DOHH2 (cell line): Measurements from ENCODE around the gene FABP6.

Experiments
- H3F3A ChIP-seq: fragments of 200-600 bp; sonication (generic), shearing (Covaris generic); 2 replicates; pipeline ENCODE4 v1.6.0; 2016; ENCODE audit warnings: antibody characterized with exemption, mild to moderate bottlenecking; ENCODE audit not compliant: control insufficient read depth, insufficient read depth
- H3K27ac ChIP-seq: fragments of 200-600 bp; sonication (generic); 2 replicates; pipeline ENCODE4 v1.5.1; 2014; ENCODE audit warnings: low read depth, mild to moderate bottlenecking, low read length, moderate library complexity
- H3K27me3 ChIP-seq: fragments of 200-600 bp; sonication (generic); 2 replicates; pipeline ENCODE4 v1.6.1; 2014; ENCODE audit warnings: mild to moderate bottlenecking, low read length, mixed read lengths; ENCODE audit not compliant: control insufficient read depth
- H3K36me3 ChIP-seq: fragments of 200-600 bp; sonication (generic); 2 replicates; pipeline ENCODE4 v1.6.1; 2014; ENCODE audit warnings: mild to moderate bottlenecking, low read length, moderate library complexity, mixed read lengths; ENCODE audit not compliant: control insufficient read depth
- H3K4me1 ChIP-seq: fragments of 200-600 bp; sonication (generic); 2 replicates; pipeline ENCODE4 v1.6.1; 2014; ENCODE audit warnings: mild to moderate bottlenecking, low read length, mixed read lengths; ENCODE audit not compliant: control insufficient read depth
- H3K4me2 ChIP-seq: fragments of 200-600 bp; sonication (generic); 2 replicates; pipeline ENCODE4 v1.6.0; 2014; ENCODE audit warnings: mild to moderate bottlenecking, low read length, moderate library complexity
- H3K4me3 ChIP-seq: fragments of 200-600 bp; sonication (generic); 2 replicates; pipeline ENCODE4 v1.5.1; 2014; ENCODE audit warnings: mild to moderate bottlenecking, low read length, mixed read lengths
- H3K79me2 ChIP-seq: fragments of 200-600 bp; sonication (generic); 2 replicates; pipeline ENCODE4 v1.6.1; 2014; ENCODE audit warnings: mild to moderate bottlenecking, low read length, mixed read lengths; ENCODE audit not compliant: control insufficient read depth
- H3K9me2 ChIP-seq: fragments of 200-600 bp; sonication (generic); replicated peaks from 2 replicates; pipeline ENCODE4 v1.6.1; 2014; ENCODE audit warnings: mild to moderate bottlenecking, low read length, mixed read lengths; ENCODE audit not compliant: control insufficient read depth
- H3K9me3 ChIP-seq: fragments of 200-600 bp; sonication (generic); 2 replicates; pipeline ENCODE4 v1.6.1; 2014; ENCODE audit warnings: antibody characterized with exemption, low read length, mixed read lengths; ENCODE audit not compliant: control insufficient read depth, insufficient read depth
- H4K20me1 ChIP-seq: fragments of 200-600 bp; sonication (generic); 2 replicates; pipeline ENCODE4 v1.6.0; 2014; ENCODE audit warnings: low read depth, mild to moderate bottlenecking, antibody characterized with exemption, low read length, moderate library complexity; ENCODE audit not compliant: control insufficient read depth, insufficient read depth
- EZH2phosphoT487 ChIP-seq: fragments of 200-600 bp; sonication (generic); IDR thresholded peaks from 2 replicates; pipeline ENCODE4 v1.6.1; 2017; ENCODE audit warnings: borderline replicate concordance, mild to moderate bottlenecking, antibody characterized with exemption, low read length, moderate library complexity, mixed read lengths
- TF ChIP-seq, protein P1 (sequence below): fragments of 200-600 bp; sonication (generic); IDR thresholded peaks from one replicate; pipeline ENCODE4 v1.5.1; 2014; ENCODE audit warnings: antibody characterized with exemption, mild to moderate bottlenecking, low read depth, low read length; ENCODE audit not compliant: poor library complexity, severe bottlenecking

FABP6 gene

DNA sequence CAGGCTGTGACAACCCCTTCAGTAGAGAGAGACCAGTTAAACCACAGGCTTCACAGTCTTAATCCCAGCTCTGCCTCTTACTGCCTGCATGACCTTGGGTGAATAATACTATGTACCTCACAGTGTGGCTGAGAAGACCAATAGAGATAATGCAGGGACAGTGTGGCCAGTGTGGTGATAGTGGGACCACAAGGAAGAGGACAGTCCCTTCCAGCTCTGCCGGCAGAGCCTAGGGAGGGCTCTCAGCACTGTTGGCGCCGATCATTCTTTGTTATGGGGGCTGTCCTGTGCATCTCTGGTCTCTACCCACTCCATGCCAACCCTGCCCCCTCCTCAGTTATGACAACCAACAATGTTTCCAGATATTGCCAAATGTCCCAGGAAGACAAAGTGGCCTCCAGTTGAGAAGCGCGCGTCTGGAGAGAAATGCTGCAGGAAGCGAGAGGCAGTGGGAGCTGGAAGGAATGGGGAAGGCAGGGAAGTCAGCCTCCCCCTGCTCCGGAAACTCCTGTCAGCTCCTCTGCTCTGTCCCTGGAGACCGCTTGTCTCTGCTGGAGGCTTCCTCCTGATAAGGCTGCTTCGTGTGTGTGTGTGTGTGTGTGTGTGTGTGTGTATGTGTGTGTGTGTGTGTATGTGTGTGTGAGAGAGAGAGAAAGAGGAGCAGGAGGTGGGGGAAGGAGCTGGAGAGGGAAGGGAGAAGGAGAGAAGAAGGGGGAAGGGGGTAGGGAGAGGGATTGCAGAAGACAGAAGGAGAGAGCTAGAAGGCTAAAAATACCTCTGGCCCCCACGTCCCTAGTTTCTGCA, 31.8 kb upstream of the FABP6 start:
- H4K20me1 ChIP-seq = no peaks in the 10 kb centered on the region
- no peaks in the 10 kb centered on the region for H3K9me3 ChIP-seq
- no peaks in the 10 kb centered on the region for H3K36me3 ChIP-seq
- no peak for TF ChIP-seq EZH2phosphoT487
- TF ChIP-seq, protein P1, sequence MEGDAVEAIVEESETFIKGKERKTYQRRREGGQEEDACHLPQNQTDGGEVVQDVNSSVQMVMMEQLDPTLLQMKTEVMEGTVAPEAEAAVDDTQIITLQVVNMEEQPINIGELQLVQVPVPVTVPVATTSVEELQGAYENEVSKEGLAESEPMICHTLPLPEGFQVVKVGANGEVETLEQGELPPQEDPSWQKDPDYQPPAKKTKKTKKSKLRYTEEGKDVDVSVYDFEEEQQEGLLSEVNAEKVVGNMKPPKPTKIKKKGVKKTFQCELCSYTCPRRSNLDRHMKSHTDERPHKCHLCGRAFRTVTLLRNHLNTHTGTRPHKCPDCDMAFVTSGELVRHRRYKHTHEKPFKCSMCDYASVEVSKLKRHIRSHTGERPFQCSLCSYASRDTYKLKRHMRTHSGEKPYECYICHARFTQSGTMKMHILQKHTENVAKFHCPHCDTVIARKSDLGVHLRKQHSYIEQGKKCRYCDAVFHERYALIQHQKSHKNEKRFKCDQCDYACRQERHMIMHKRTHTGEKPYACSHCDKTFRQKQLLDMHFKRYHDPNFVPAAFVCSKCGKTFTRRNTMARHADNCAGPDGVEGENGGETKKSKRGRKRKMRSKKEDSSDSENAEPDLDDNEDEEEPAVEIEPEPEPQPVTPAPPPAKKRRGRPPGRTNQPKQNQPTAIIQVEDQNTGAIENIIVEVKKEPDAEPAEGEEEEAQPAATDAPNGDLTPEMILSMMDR = no peak
- no peaks in the 10 kb centered on the region for H3F3A ChIP-seq
- H3K9me2 ChIP-seq = no peaks in the 10 kb centered on the region
- no peaks in the 10 kb centered on the region for H3K27me3 ChIP-seq
- H3K4me3 ChIP-seq = peak overlapping the region; percentile 24; the same call in 1 of the 2 replicates
- no peaks in the 10 kb centered on the region for H3K79me2 ChIP-seq
- no peak overlapping the region for H3K27ac ChIP-seq
- H3K4me2 ChIP-seq = peak overlapping the region; percentile 31
- peaks cover 27% of the 10 kb centered on the region for H3K4me1 ChIP-seq

DNA sequence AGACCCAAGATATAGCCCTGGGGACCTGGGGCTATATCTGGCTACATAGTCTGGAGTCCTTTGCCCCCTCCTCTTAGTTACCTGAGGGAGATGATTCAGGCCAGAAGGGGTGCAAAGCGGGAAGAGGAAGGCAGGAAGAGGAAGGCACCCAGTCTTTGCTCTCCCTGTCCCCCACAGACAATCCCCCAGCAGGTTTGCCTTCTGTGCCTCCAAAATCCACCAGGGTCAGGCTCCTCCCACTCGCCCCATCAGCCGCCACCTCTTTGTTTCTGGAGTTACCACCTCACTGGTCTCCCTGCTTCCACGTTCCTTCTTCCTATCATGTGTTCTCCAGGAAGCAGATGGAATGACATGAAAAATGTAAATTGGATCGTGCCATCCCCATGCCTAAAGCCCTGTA, 31.2 kb upstream of the FABP6 start:
- Histone ChIP-seq H3K27ac (no peak overlapping the region), H3K36me3 (no peaks in the 10 kb centered on the region), H3K9me3 (no peaks in the 10 kb centered on the region), H3K4me3 (peak overlapping the region; percentile 24; the same call in 1 of the 2 replicates), H3K9me2 (no peaks in the 10 kb centered on the region), H3K4me2 (peak overlapping the region; percentile 31), H3K79me2 (no peaks in the 10 kb centered on the region), H3F3A (no peaks in the 10 kb centered on the region), H3K27me3 (no peaks in the 10 kb centered on the region), H3K4me1 (peaks cover 27% of the 10 kb centered on the region), H4K20me1 (no peaks in the 10 kb centered on the region)
- no peak for TF ChIP-seq EZH2phosphoT487
- TF ChIP-seq, protein P1 = no peak

GRCh38 chr5:160198841-160199409, 30.4 kb upstream of the FABP6 start:
- H3K27ac ChIP-seq = no peak overlapping the region
- no peaks in the 10 kb centered on the region for H3F3A ChIP-seq
- H3K4me1 ChIP-seq = peaks cover 27% of the 10 kb centered on the region
- H3K4me2 ChIP-seq = peak overlapping the region; percentile 75
- peak overlapping the region; percentile 65 for H3K4me3 ChIP-seq
- no peak for TF ChIP-seq EZH2phosphoT487
- TF ChIP-seq, protein P1 = no peak
- H3K9me2 ChIP-seq = no peaks in the 10 kb centered on the region
- no peaks in the 10 kb centered on the region for H3K79me2 ChIP-seq
- H4K20me1 ChIP-seq = no peaks in the 10 kb centered on the region
- no peaks in the 10 kb centered on the region for H3K27me3 ChIP-seq
- no peaks in the 10 kb centered on the region for H3K36me3 ChIP-seq
- H3K9me3 ChIP-seq = no peaks in the 10 kb centered on the region
